Caco-2 (cell line): ENCODE data around the gene ABCB1. TPM values are rescaled to one million over a fixed set of nuclear protein-coding genes. Genes with fewer than 3 reads are reported as not detected.

Experiments
- BruUV-seq: library from RNA; stranded (reverse); fragments of 400-500 nt; replicated peaks from 2 replicates; lab custom pipeline; 2021; lab: Mats Ljungman, UMichigan
- CTCF ChIA-PET: fragments of 300-600 bp; sonication (Branson Sonifier 250); formaldehyde crosslinking; loops from one replicate; lab custom pipeline; 2022; ENCODE audit warnings: antibody characterized with exemption; lab: Charles Lee
- POLR2A ChIA-PET: fragments of 300-600 bp; sonication (Branson Sonifier 250); formaldehyde crosslinking; loops from one replicate; lab custom pipeline; 2022; ENCODE audit warnings: antibody characterized with exemption; lab: Charles Lee
- DNase-seq, 2 experiments: peaks; one replicate each; pipeline versions ENCODE4 v3.0.0 to v3.0.0-alpha.2; 2020 to 2022
- H3K27me3 ChIP-seq: replicated peaks from 2 replicates; pipeline ENCODE4 v1.6.0; 2011; ENCODE audit warnings: low read length; ENCODE audit not compliant: control insufficient read depth, insufficient read depth
- H3K36me3 ChIP-seq: 2 replicates; pipeline ENCODE4 v1.5.1; 2011; ENCODE audit warnings: low read length; ENCODE audit not compliant: control insufficient read depth, insufficient read depth
- H3K4me1 ChIP-seq: fragments of 250-450 bp; sonication (Bioruptor Pico); 2 replicates; pipeline ENCODE4 v1.5.1; 2020; ENCODE audit warnings: mild to moderate bottlenecking
- H3K4me3 ChIP-seq: 2 replicates; pipeline ENCODE4 v1.5.1; 2011; ENCODE audit warnings: low read depth, mild to moderate bottlenecking, control low read depth, low read length
- H3K9me3 ChIP-seq: fragments of 250-450 bp; sonication (Bioruptor Pico); 2 replicates; pipeline ENCODE4 v1.5.1; 2020; ENCODE audit warnings: mild to moderate bottlenecking, moderate library complexity
- H3K27ac Mint-ChIP-seq: one replicate; pipeline ENCODE4 v1.8.0; 2022; ENCODE audit warnings: mixed read lengths; ENCODE audit not compliant: unreplicated experiment
- H3K27me3 Mint-ChIP-seq: one replicate; pipeline ENCODE4 v1.8.0; 2022; ENCODE audit warnings: mixed read lengths; ENCODE audit not compliant: insufficient read depth, unreplicated experiment
- H3K36me3 Mint-ChIP-seq: one replicate; pipeline ENCODE4 v1.8.0; 2022; ENCODE audit warnings: mild to moderate bottlenecking, mixed read lengths; ENCODE audit not compliant: insufficient read depth, unreplicated experiment
- H3K4me1 Mint-ChIP-seq: one replicate; pipeline ENCODE4 v1.8.0; 2022; ENCODE audit warnings: low read depth, mixed read lengths; ENCODE audit not compliant: unreplicated experiment
- H3K4me3 Mint-ChIP-seq: one replicate; pipeline ENCODE4 v1.8.0; 2022; ENCODE audit warnings: mild to moderate bottlenecking, moderate library complexity, mixed read lengths; ENCODE audit not compliant: unreplicated experiment
- H3K9me3 Mint-ChIP-seq: one replicate; pipeline ENCODE4 v1.8.0; 2022; ENCODE audit warnings: mixed read lengths; ENCODE audit not compliant: unreplicated experiment
- CTCF ChIP-seq, 2 experiments: fragments of 200-600 bp in 1 of 2; IDR thresholded peaks; 1 replicate in 1 of 2; 2 replicates in 1 of 2; pipeline versions ENCODE4 v1.5.1 to v1.8.0; 2011 to 2022; ENCODE audit warnings: antibody characterized with exemption in 1 of 2, control low read depth in 1 of 2, inconsistent platforms in 1 of 2, low read depth in 1 of 2, low read length in 1 of 2, mild to moderate bottlenecking in 1 of 2, moderate library complexity in 1 of 2; ENCODE audit not compliant: insufficient read depth in 1 of 2, severe bottlenecking in 1 of 2, unreplicated experiment in 1 of 2
- intact Hi-C: fragments of 100-400 bp; cut with micrococcal nuclease; formaldehyde crosslinking; loops from one replicate; pipeline ENCODE4 v1.10.0; 2022; ENCODE audit not compliant: unreplicated experiment
- total RNA-seq: library from RNA; stranded (reverse); gene quantifications from 2 replicates; pipeline ENCODE4 v1.2.3, GENCODE V29; 2022

ABCB1 gene
- total RNA-seq, 1 experiment from 2014 or later, result 34.6 TPM

GRCh38 chr7:87609916-87610315, 9.2 kb upstream of the ABCB1 start:
- no peak overlapping the region for H3K4me3 Mint-ChIP-seq
- H3K9me3 Mint-ChIP-seq, result no peaks in the 10 kb centered on the region
- no peaks in the 10 kb centered on the region for H3K36me3 Mint-ChIP-seq
- no peaks in the 10 kb centered on the region for H3K9me3 ChIP-seq
- no peak for DNase-seq
- no peak for TF ChIP-seq CTCF (IDR thresholded peaks at IDR 0.05; ENCODE audit: insufficient read depth in 1 of 2, low read depth in 1 of 2, low read length in 1 of 2, severe bottlenecking in 1 of 2, unreplicated experiment in 1 of 2)
- CTCF ChIA-PET, result no interaction called here
- peaks cover 15% of the 10 kb centered on the region for H3K4me1 ChIP-seq
- peaks cover 2% of the 10 kb centered on the region for H3K27me3 Mint-ChIP-seq
- intact Hi-C loops, result loop anchor here (10.0 kb wide), 1 partner anchor 265 kb away; the partner anchor contains the start of genes DBF4 and SLC25A40
- H3K27me3 ChIP-seq, result no peaks in the 10 kb centered on the region
- BruUV-seq, result no TSS peak
- no peaks in the 10 kb centered on the region for H3K36me3 ChIP-seq
- peaks cover 6% of the 10 kb centered on the region for H3K4me1 Mint-ChIP-seq
- no peak overlapping the region for H3K4me3 ChIP-seq
- no peak overlapping the region for H3K27ac Mint-ChIP-seq
- POLR2A ChIA-PET, result no interaction called here

- no peaks in the 10 kb centered on the region for H3K36me3 ChIP-seq
- BruUV-seq, result no TSS peak
- intact Hi-C loops, result loop anchor here (1.0 to 10.0 kb wide), 2 partner anchors 44 to 266 kb away; partner anchors contain the start of genes DBF4 and SLC25A40
- Mint-ChIP-seq H3K4me3 (no peak overlapping the region), H3K36me3 (no peaks in the 10 kb centered on the region), H3K27ac (no peak overlapping the region), H3K4me1 (peaks cover 16% of the 10 kb centered on the region), H3K9me3 (no peaks in the 10 kb centered on the region), H3K27me3 (peaks cover 2% of the 10 kb centered on the region)
- no peak for DNase-seq
- no peaks in the 10 kb centered on the region for H3K9me3 ChIP-seq
- ChIA-PET POLR2A (no interaction called here), CTCF (no interaction called here)
- H3K4me1 ChIP-seq, result peaks cover 24% of the 10 kb centered on the region
- H3K4me3 ChIP-seq, result no peak overlapping the region
- no peaks in the 10 kb centered on the region for H3K27me3 ChIP-seq
- no peak for TF ChIP-seq CTCF (IDR thresholded peaks at IDR 0.05; ENCODE audit: insufficient read depth in 1 of 2, low read depth in 1 of 2, low read length in 1 of 2, severe bottlenecking in 1 of 2, unreplicated experiment in 1 of 2)
Measured at GRCh38 chr7:87608431-87608830, 7.7 kb upstream of the ABCB1 start.

- H3K27ac Mint-ChIP-seq, result no peak overlapping the region
- no peak for DNase-seq
- H3K4me3 Mint-ChIP-seq, result no peak overlapping the region
- Histone ChIP-seq H3K9me3 (no peaks in the 10 kb centered on the region), H3K4me1 (peaks cover 31% of the 10 kb centered on the region), H3K27me3 (no peaks in the 10 kb centered on the region), H3K36me3 (no peaks in the 10 kb centered on the region), H3K4me3 (no peak overlapping the region)
- intact Hi-C loops, result loop anchor here (5.0 to 10.0 kb wide), 2 partner anchors 97 to 271 kb away; partner anchors contain the start of genes DBF4 and SLC25A40
- peaks cover 19% of the 10 kb centered on the region for H3K4me1 Mint-ChIP-seq
- no TSS peak for BruUV-seq
- H3K27me3 Mint-ChIP-seq, result peaks cover 21% of the 10 kb centered on the region
- TF ChIP-seq CTCF (IDR thresholded peaks at IDR 0.05; ENCODE audit: insufficient read depth in 1 of 2, low read depth in 1 of 2, low read length in 1 of 2, severe bottlenecking in 1 of 2, unreplicated experiment in 1 of 2), result no peak
- CTCF ChIA-PET, result no interaction called here
- POLR2A ChIA-PET, result no interaction called here
- H3K36me3 Mint-ChIP-seq, result no peaks in the 10 kb centered on the region
- H3K9me3 Mint-ChIP-seq, result no peaks in the 10 kb centered on the region
Measured at GRCh38 chr7:87604264-87604663, 3.6 kb upstream of the ABCB1 start.
